ENCODE data around the gene NDUFS6.

The NDUFS6 gene

GRCh38 chr5:1801222-1801966, at the start of gene NDUFS6:
Gene NDUFS6, plus strand, starts transcription at chr5:1801407. Its CDS starts 11 bp downstream, at chr5:1801418.
- TF ChIP-seq CTCF (conservative IDR thresholded peaks at IDR 0.05): peak; percentile 23; the same call in 1 of the 2 replicates
- peak within 1 kb of the TSS; percentile 94 for H3K27ac ChIP-seq

- H3K27ac ChIP-seq: no peak overlapping the region
- no peak for TF ChIP-seq CTCF (conservative IDR thresholded peaks at IDR 0.05)
Observed at GRCh38 chr5:1751864-1752822, 49.1 kb upstream of the NDUFS6 start.

GRCh38 chr5:1752881-1753280, 48.3 kb upstream of the NDUFS6 start:
- no peak overlapping the region for H3K27ac ChIP-seq
- TF ChIP-seq CTCF (conservative IDR thresholded peaks at IDR 0.05): no peak

GRCh38 chr5:1753490-1753889, 47.7 kb upstream of the NDUFS6 start:
- no peak overlapping the region for H3K27ac ChIP-seq
- no peak for TF ChIP-seq CTCF (conservative IDR thresholded peaks at IDR 0.05)

GRCh38 chr5:1754531-1755220, 46.5 kb upstream of the NDUFS6 start:
- no peak for TF ChIP-seq CTCF (conservative IDR thresholded peaks at IDR 0.05)
- H3K27ac ChIP-seq: peak overlapping the region; percentile 57; the same call in 1 of the 2 replicates

- TF ChIP-seq CTCF (conservative IDR thresholded peaks at IDR 0.05): no peak
- H3K27ac ChIP-seq: peak overlapping the region; percentile 57
Observed at GRCh38 chr5:1755321-1755949, 45.8 kb upstream of the NDUFS6 start.

Measured in VCaP (cell line).